TTC549 (cell line): Measurements from ENCODE around the gene ADAMTS14.

Source experiments
- FAIRE-seq: peaks from 2 replicates; lab custom pipeline; 2012; peaks lifted over from hg19 to GRCh38; lab: Jason Lieb, UNC

ADAMTS14 gene

GRCh38 chr10:70730955-70731354 lies 58.6 kb downstream of the ADAMTS14 start:
- no peak for FAIRE-seq

- FAIRE-seq, result no peak
Measured at GRCh38 chr10:70732569-70732968, 60.3 kb downstream of the ADAMTS14 start.

- no peak for FAIRE-seq
Measured at GRCh38 chr10:70733051-70733450, 60.7 kb downstream of the ADAMTS14 start.

GRCh38 chr10:70735161-70735560 lies 62.9 kb downstream of the ADAMTS14 start:
- FAIRE-seq, result no peak

- no peak for FAIRE-seq
Measured at GRCh38 chr10:70736525-70736924, 64.2 kb downstream of the ADAMTS14 start.

- no peak for FAIRE-seq
Measured at GRCh38 chr10:70737250-70737649, 64.9 kb downstream of the ADAMTS14 start.

GRCh38 chr10:70738006-70738760 lies 65.9 kb downstream of the ADAMTS14 start:
- no peak for FAIRE-seq

- no peak for FAIRE-seq
Measured at GRCh38 chr10:70738761-70739121, 66.4 kb downstream of the ADAMTS14 start.

- no peak for FAIRE-seq
Measured at GRCh38 chr10:70740406-70741288, 68.3 kb downstream of the ADAMTS14 start.

- FAIRE-seq, result no peak
Measured at GRCh38 chr10:70742537-70743429, 70.5 kb downstream of the ADAMTS14 start.

GRCh38 chr10:70743430-70743788 lies 71.1 kb downstream of the ADAMTS14 start:
- no peak for FAIRE-seq

GRCh38 chr10:70743879-70744278 lies 71.6 kb downstream of the ADAMTS14 start:
- no peak for FAIRE-seq

GRCh38 chr10:70744617-70745143 lies 72.4 kb downstream of the ADAMTS14 start:
- no peak for FAIRE-seq

- no peak for FAIRE-seq
Measured at GRCh38 chr10:70745555-70745954, 73.2 kb downstream of the ADAMTS14 start.

GRCh38 chr10:70747192-70747965 lies 75.1 kb downstream of the ADAMTS14 start:
- FAIRE-seq, result no peak

- FAIRE-seq, result no peak
Measured at GRCh38 chr10:70748305-70748704, 76.0 kb downstream of the ADAMTS14 start.

- no peak for FAIRE-seq
Measured at GRCh38 chr10:70748801-70749573, 76.7 kb downstream of the ADAMTS14 start.

- FAIRE-seq, result no peak
Measured at GRCh38 chr10:70749756-70750155, 77.5 kb downstream of the ADAMTS14 start.

GRCh38 chr10:70750156-70750703 lies 77.9 kb downstream of the ADAMTS14 start:
- FAIRE-seq, result no peak

GRCh38 chr10:70751356-70751755 lies 79.0 kb downstream of the ADAMTS14 start:
- FAIRE-seq, result no peak
